Amniotic stem cell (primary cell): ENCODE results near the gene SMIM7.
"Not testable (repeated sequence)": the region's sequence is repeated elsewhere in the genome, so short reads cannot be mapped to it uniquely, and the experiment has no call there.

Source experiments
- DNase-seq: peaks from one replicate; lab custom pipeline; 2025; lab: John Stamatoyannopoulos, UW

SMIM7 gene

GRCh38 chr19:16659832-16660708, at the start of gene SMIM7:
Gene SMIM7 (minus strand): TSS chr19:16660144. CDS start chr19:16660110, 34 bp downstream.
- DNase-seq = peak; percentile 94

- no peak for DNase-seq
Observed at GRCh38 chr19:16703677-16704076, 43.7 kb upstream of the SMIM7 start.

DNA sequence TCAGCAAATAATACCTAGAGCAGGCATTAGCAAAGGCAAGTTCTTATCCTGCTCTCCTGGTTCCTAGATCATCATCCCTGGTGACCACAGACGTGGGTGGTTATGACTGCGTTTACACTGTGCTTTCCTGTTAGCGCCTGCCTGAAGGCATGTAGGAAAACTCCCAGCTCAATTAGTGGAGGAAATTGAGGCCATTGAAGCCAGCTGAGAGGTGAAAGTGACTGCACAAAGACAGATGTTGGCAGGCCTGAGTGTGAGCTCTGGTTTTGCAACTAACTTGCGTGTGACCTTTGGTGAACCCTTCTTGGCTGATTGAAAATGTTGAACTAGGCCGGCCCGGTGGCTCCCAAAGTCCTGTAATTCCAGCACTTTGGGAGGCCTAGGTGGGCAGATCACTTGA, 42.2 kb upstream of the SMIM7 start:
- DNase-seq = no peak

- DNase-seq = no peak
Observed at GRCh38 chr19:16698914-16699313, 39.0 kb upstream of the SMIM7 start.

- no peak for DNase-seq
Observed at GRCh38 chr19:16688084-16688483, 28.1 kb upstream of the SMIM7 start.

DNA sequence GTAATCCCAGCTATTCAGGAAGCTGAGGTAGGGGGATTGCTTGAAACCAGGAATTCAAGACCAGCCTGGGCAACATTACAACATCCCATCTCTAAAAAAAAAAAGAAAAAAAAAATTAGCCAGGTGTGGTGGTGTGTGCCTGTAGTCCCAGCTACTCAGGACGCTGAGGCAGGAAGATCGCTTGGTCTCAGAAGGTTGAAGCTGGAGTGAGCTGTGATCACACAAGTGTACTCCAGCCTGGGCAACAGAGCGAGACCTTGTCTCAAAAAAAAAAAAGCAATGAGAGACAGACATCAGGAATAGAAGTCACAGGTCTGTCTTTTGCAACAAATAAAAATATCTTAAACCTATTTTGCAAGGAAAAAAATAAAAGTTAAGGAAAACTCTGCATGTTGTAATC, 24.3 kb upstream of the SMIM7 start:
- DNase-seq = no peak

GRCh38 chr19:16682539-16682938, 22.6 kb upstream of the SMIM7 start:
- DNase-seq = no peak

GRCh38 chr19:16679811-16680210, 19.9 kb upstream of the SMIM7 start:
- DNase-seq = no peak

DNA sequence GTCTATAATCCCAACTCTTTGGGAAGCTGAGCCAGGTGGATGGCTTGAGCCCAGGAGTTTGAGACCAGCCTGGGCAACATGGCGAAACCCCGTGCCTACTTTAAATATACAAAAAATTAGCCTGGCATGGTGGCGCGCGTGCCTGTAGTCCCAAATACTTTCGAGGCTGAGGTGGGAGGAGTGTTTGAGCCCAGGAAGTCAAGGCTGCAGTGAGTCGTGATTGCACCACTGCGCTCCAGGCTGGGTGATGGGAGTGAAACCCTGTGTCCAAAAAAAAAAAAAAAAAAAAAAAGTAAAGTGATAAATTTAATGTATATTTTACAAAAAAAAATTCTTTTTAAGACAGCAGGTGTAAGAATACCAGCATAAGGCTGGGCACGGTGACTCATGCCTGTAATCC, 18.6 kb upstream of the SMIM7 start:
- DNase-seq = no peak

DNA sequence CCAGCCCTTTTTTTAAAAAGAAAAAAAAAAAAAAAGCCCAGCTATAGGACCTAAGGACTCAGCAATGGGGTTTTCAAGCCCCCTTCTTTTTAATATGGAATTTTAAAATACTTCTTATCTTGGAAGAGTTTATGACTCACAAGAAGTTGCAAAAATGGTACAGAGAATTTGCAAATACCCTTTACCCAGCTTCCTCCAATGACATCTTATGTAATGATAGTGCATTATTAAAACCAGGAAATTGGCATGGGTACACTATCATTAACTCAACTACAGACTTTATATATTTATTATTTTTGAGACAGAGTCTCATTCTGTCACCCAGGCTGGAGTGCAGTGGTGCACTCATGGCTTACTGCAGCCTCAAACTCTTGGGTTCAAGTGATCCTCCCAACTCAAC, 17.1 kb upstream of the SMIM7 start:
- DNase-seq = no peak

- no peak for DNase-seq
Observed at GRCh38 chr19:16676101-16676798, 16.3 kb upstream of the SMIM7 start.

- DNase-seq = not testable (repeated sequence)
Observed at GRCh38 chr19:16673839-16674238, 13.9 kb upstream of the SMIM7 start.

DNA sequence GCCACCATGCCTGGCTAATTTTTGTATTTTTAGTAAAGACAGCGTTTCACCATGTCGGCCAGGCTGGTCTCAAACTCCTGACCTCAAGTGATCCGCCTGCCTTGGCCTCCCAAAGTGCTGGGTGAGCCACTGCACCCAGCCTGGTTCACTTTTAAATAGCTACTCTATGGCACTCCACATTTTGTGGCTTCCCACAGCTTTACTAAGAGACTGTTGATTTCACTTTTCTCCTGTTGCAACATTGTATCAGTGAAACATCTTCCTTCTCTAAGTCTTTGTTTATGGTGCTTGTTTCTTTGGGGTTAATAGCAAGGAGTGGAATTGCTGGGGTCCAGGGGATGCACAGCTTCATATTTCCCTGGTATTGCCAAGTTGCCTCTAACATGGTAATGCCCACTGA, 13.3 kb upstream of the SMIM7 start:
- no peak for DNase-seq

- DNase-seq = no peak
Observed at GRCh38 chr19:16671652-16672274, 11.8 kb upstream of the SMIM7 start.

- DNase-seq = no peak
Observed at GRCh38 chr19:16670291-16670690, 10.3 kb upstream of the SMIM7 start.

GRCh38 chr19:16668702-16669101, 8.8 kb upstream of the SMIM7 start:
- not testable (repeated sequence) for DNase-seq

- no peak for DNase-seq
Observed at GRCh38 chr19:16668176-16668575, 8.2 kb upstream of the SMIM7 start.

- DNase-seq = no peak
Observed at GRCh38 chr19:16661480-16662034, 1.6 kb upstream of the SMIM7 start.

DNA sequence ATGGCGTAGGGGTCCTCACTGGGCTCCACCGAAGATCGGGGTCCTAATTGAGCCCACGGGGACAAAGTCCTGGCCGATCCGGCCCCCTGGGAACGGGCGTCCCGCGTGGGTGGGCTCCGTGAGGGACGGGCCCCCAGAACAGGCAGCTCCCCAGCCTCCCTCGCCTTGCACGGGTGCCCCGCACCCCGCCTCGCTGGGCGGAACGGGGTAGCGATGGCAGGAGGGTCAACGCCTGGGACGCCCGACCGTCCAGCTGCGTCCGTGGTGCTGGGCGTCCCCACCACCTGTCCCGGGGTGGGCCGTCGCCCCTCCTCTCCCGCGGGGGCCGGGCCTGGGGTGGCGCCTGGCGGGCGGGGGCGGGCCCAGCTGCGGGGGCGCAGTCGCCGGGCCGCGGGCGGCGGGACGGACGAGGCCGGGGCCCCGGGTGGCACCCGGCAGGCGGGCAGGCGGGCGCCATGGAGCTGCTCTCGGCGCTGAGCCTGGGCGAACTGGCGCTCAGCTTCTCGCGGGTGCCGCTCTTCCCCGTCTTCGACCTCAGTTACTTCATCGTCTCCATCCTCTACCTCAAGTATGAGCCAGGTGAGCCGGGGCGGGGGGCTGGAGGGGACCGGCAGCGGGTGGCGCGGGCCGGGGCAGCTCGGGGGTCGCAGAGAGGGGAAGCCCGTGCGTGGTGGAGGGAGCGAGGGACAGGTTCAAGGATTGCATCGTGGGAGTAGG, 977 bp upstream of the SMIM7 start, which contains the start of gene TMEM38A:
TMEM38A (plus strand) TSS at position 377 of the 717 bp plus-strand sequence; CDS start at position 456, 79 bp downstream.
- DNase-seq = no peak

- DNase-seq = no peak
Observed at GRCh38 chr19:16659464-16659831, 496 bp downstream of the SMIM7 start.

- no peak for DNase-seq
Observed at GRCh38 chr19:16657384-16657783, 2.6 kb downstream of the SMIM7 start.

GRCh38 chr19:16655727-16656126, 4.2 kb downstream of the SMIM7 start:
- no peak for DNase-seq
